ENCODE results near the gene CARM1. TPM values are rescaled to one million over a fixed set of nuclear protein-coding genes. Genes with fewer than 3 reads are reported as not detected.

Gene CARM1
- total RNA-seq, 1 donor from 2014 or later = 86.0 TPM

DNA sequence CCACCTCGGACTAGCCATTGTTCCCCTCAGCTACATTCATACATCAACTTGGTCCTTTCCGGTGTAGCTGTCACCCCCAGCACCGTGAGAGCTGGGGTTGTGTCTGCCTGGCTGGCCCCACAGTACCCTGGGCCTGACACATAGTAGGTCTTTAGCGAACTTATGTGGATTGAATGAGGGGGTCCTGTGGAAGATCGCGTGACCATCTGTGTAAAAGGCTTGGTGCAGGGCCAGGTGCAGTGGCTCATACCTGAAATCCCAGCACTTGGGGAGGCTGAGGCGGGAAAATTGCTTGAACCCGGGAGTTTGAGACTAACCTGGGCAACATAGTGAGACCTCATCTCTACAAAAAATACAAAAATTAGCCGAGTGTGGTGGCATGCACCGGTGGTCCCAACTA is 91.5 kb downstream of the CARM1 start:
- no peak for DNase-seq (ENCODE audit: low spot score, unreplicated experiment)
- Mint-ChIP-seq H3K4me3 (ENCODE audit: low read depth) (peak overlapping the region; percentile 89), H3K9me3 (ENCODE audit: low read depth) (no peaks in the 10 kb centered on the region), H3K27me3 (no peaks in the 10 kb centered on the region), H3K4me1 (ENCODE audit: low read depth) (peaks cover 27% of the 10 kb centered on the region), H3K36me3 (ENCODE audit: insufficient read depth) (peaks cover 6% of the 10 kb centered on the region), H3K27ac (peak overlapping the region; percentile 74)
- TF ChIP-seq CTCF (IDR thresholded peaks at IDR 0.05; ENCODE audit: unreplicated experiment) = no peak

DNA sequence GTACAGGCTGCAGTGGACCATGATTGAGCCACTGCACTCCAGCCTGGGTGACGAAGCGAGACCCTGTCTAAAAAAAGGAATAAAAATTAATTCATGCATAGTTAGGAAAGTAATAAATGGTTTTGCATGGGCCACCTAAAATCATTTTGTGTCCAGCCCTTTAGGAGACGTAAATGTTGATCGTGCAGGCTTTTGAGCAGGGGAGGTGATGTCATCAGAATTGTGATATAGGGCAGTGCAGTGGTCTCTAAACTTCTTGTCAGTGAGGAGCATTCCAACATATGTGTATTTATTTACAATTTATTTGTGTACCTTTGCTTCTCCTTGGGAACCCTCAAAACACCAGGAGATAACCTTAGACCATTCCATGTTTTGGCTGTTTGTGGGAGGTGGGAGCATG is 92.5 kb downstream of the CARM1 start:
- H3K27ac Mint-ChIP-seq = peak overlapping the region; percentile 89
- no peaks in the 10 kb centered on the region for H3K27me3 Mint-ChIP-seq
- H3K36me3 Mint-ChIP-seq (ENCODE audit: insufficient read depth) = peaks cover 6% of the 10 kb centered on the region
- TF ChIP-seq CTCF (IDR thresholded peaks at IDR 0.05; ENCODE audit: unreplicated experiment) = no peak
- peaks cover 33% of the 10 kb centered on the region for H3K4me1 Mint-ChIP-seq (ENCODE audit: low read depth)
- peak overlapping the region; percentile 56 for H3K4me3 Mint-ChIP-seq (ENCODE audit: low read depth)
- H3K9me3 Mint-ChIP-seq (ENCODE audit: low read depth) = no peaks in the 10 kb centered on the region
- no peak for DNase-seq (ENCODE audit: low spot score, unreplicated experiment)

GRCh38 chr19:10964903-10965302 is 93.5 kb downstream of the CARM1 start:
- H3K27ac Mint-ChIP-seq = no peak overlapping the region
- no peak for DNase-seq (ENCODE audit: low spot score, unreplicated experiment)
- H3K36me3 Mint-ChIP-seq (ENCODE audit: insufficient read depth) = peaks cover 6% of the 10 kb centered on the region
- peak; percentile 22 for TF ChIP-seq CTCF (IDR thresholded peaks at IDR 0.05; ENCODE audit: unreplicated experiment)
- no peaks in the 10 kb centered on the region for H3K9me3 Mint-ChIP-seq (ENCODE audit: low read depth)
- H3K27me3 Mint-ChIP-seq = no peaks in the 10 kb centered on the region
- peak overlapping the region; percentile 11 for H3K4me3 Mint-ChIP-seq (ENCODE audit: low read depth)
- H3K4me1 Mint-ChIP-seq (ENCODE audit: low read depth) = peaks cover 35% of the 10 kb centered on the region

- TF ChIP-seq CTCF (IDR thresholded peaks at IDR 0.05; ENCODE audit: unreplicated experiment) = no peak
- Mint-ChIP-seq H3K4me3 (ENCODE audit: low read depth) (no peak overlapping the region), H3K36me3 (ENCODE audit: insufficient read depth) (peaks cover 6% of the 10 kb centered on the region), H3K9me3 (ENCODE audit: low read depth) (no peaks in the 10 kb centered on the region), H3K4me1 (ENCODE audit: low read depth) (peaks cover 35% of the 10 kb centered on the region), H3K27ac (peak overlapping the region; percentile 25), H3K27me3 (no peaks in the 10 kb centered on the region)
- DNase-seq (ENCODE audit: low spot score, unreplicated experiment) = no peak
Measured at GRCh38 chr19:10965398-10965797, 94.0 kb downstream of the CARM1 start.

DNA sequence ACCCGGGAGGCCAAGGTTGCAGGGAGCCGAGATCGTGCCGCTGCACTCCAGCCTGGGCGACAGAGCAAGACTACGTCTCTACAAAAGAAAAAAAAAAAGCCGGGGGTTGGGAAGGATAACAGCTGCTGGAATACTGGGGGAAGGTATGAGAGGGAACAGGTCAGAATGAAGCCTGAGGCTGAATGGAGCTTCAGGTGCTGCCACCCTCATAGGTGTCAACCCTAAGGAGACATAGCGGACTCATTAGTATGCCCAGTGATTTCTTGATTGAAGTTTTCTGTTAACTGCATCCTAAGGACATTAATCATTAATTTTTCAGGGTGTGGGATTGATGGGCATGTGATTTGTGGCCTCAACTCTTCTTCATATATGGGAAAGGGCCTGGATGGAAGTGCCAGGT is 95.5 kb downstream of the CARM1 start:
- peaks cover 7% of the 10 kb centered on the region for H3K36me3 Mint-ChIP-seq (ENCODE audit: insufficient read depth)

More for the DNA sequence above, 95.5 kb downstream of the CARM1 start:
- Mint-ChIP-seq H3K4me3 (ENCODE audit: low read depth) (no peak overlapping the region), H3K27me3 (no peaks in the 10 kb centered on the region), H3K9me3 (ENCODE audit: low read depth) (no peaks in the 10 kb centered on the region), H3K27ac (peak overlapping the region; percentile 42), H3K4me1 (ENCODE audit: low read depth) (peaks cover 35% of the 10 kb centered on the region)
- no peak for TF ChIP-seq CTCF (IDR thresholded peaks at IDR 0.05; ENCODE audit: unreplicated experiment)
- no peak for DNase-seq (ENCODE audit: low spot score, unreplicated experiment)

All from progenitor cell of endocrine pancreas (in vitro differentiated cells).